GM23338 (cell line): ENCODE results near the gene CACNA1A. TPM values are rescaled to one million over a fixed set of nuclear protein-coding genes. Genes with fewer than 3 reads are reported as not detected.
A peak's percentile ranks its signal among the peaks of the same experiment; 100 is the strongest.

Source experiments
- ATAC-seq: fragments of 200-7000 bp; cut with Tn5 transposase; 3 replicates; pipeline ENCODE4 v1.9.1; 2020
- DNase-seq: peaks from one replicate; pipeline ENCODE4 v3.0.0-alpha.2; 2015; ENCODE audit warnings: low spot score
- H2AFZ ChIP-seq: fragments of 200-600 bp; sonication (generic); 2 replicates; pipeline ENCODE4 v1.8.0; 2016; ENCODE audit warnings: antibody characterized with exemption, mild to moderate bottlenecking, moderate library complexity
- H3F3A ChIP-seq: fragments of 200-600 bp; sonication (generic); replicated peaks from 2 replicates; pipeline ENCODE4 v1.8.0; 2017; ENCODE audit warnings: antibody characterized with exemption, mixed run types, low read depth
- H3K27ac ChIP-seq: fragments of 200-600 bp; sonication (generic); 2 replicates; pipeline ENCODE4 v1.6.1; 2016; ENCODE audit warnings: low read depth
- H3K27me3 ChIP-seq: fragments of 200-600 bp; sonication (generic); 2 replicates; pipeline ENCODE4 v1.8.0; 2016; ENCODE audit warnings: mild to moderate bottlenecking, mixed run types, moderate library complexity; ENCODE audit not compliant: insufficient read depth
- H3K36me3 ChIP-seq: fragments of 200-600 bp; sonication (generic); 2 replicates; pipeline ENCODE4 v1.8.0; 2016; ENCODE audit warnings: mild to moderate bottlenecking; ENCODE audit not compliant: insufficient read depth
- H3K4me1 ChIP-seq: fragments of 200-600 bp; sonication (generic); 2 replicates; pipeline ENCODE4 v1.8.0; 2016; ENCODE audit warnings: mild to moderate bottlenecking, moderate library complexity; ENCODE audit not compliant: insufficient read depth
- H3K4me2 ChIP-seq: fragments of 200-600 bp; sonication (generic); 2 replicates; pipeline ENCODE4 v1.7.1; 2017; ENCODE audit warnings: mixed run types
- H3K4me3 ChIP-seq: fragments of 200-600 bp; sonication (generic); 2 replicates; pipeline ENCODE4 v1.6.1; 2016; ENCODE audit warnings: mixed run types
- H3K79me2 ChIP-seq: fragments of 200-600 bp; sonication (generic); replicated peaks from 2 replicates; pipeline ENCODE4 v1.8.0; 2017; ENCODE audit warnings: mild to moderate bottlenecking; ENCODE audit not compliant: insufficient read depth
- H3K9me2 ChIP-seq: fragments of 200-600 bp; sonication (generic); 2 replicates; pipeline ENCODE4 v1.8.0; 2017; ENCODE audit not compliant: insufficient read depth
- H4K20me1 ChIP-seq: fragments of 200-600 bp; sonication (generic); replicated peaks from 2 replicates; pipeline ENCODE4 v1.8.0; 2017; ENCODE audit warnings: mild to moderate bottlenecking; ENCODE audit not compliant: insufficient read depth
- H3K27ac Mint-ChIP-seq: 2 replicates; pipeline ENCODE4 v1.8.0; 2020; ENCODE audit warnings: inconsistent platforms, mild to moderate bottlenecking, moderate library complexity, mixed read lengths
- H3K27me3 Mint-ChIP-seq: 3 replicates; pipeline ENCODE4 v1.8.0; 2022; ENCODE audit warnings: low read depth, mild to moderate bottlenecking, moderate library complexity, mixed read lengths, inconsistent platforms; ENCODE audit not compliant: insufficient read depth, poor library complexity
- H3K36me3 Mint-ChIP-seq: 3 replicates; pipeline ENCODE4 v1.8.0; 2021; ENCODE audit warnings: low read depth, mild to moderate bottlenecking, inconsistent platforms, moderate library complexity, mixed read lengths
- H3K4me1 Mint-ChIP-seq: 3 replicates; pipeline ENCODE4 v1.8.0; 2020; ENCODE audit warnings: mild to moderate bottlenecking, inconsistent platforms, mixed read lengths
- H3K4me3 Mint-ChIP-seq: 3 replicates; pipeline ENCODE4 v1.8.0; 2021; ENCODE audit warnings: moderate library complexity, mild to moderate bottlenecking, inconsistent platforms, mixed read lengths
- H3K9me3 Mint-ChIP-seq: 3 replicates; pipeline ENCODE4 v1.8.0; 2020; ENCODE audit warnings: moderate library complexity, mild to moderate bottlenecking, inconsistent platforms, mixed read lengths
- CREB1 ChIP-seq: fragments of 250-450 bp; sonication (Bioruptor Pico); IDR thresholded peaks from 2 replicates; pipeline ENCODE4 v1.5.0; 2020; ENCODE audit warnings: low read depth, mild to moderate bottlenecking, moderate library complexity
- EZH2 ChIP-seq: fragments of 200-600 bp; sonication (generic); IDR thresholded peaks from one replicate; pipeline ENCODE4 v1.8.0; 2017; ENCODE audit warnings: antibody characterized with exemption, mild to moderate bottlenecking, low read depth; ENCODE audit not compliant: unreplicated experiment
- EZH2phosphoT487 ChIP-seq: fragments of 200-600 bp; sonication (generic); IDR thresholded peaks from one replicate; pipeline ENCODE4 v1.8.1; 2018; ENCODE audit warnings: antibody characterized with exemption; ENCODE audit not compliant: unreplicated experiment
- JUNB ChIP-seq: IDR thresholded peaks from one replicate; pipeline ENCODE4 v1.6.1; 2016; ENCODE audit warnings: antibody characterized with exemption; ENCODE audit not compliant: unreplicated experiment
- NANOG ChIP-seq: IDR thresholded peaks from 2 replicates; pipeline ENCODE4 v1.6.1; 2016; ENCODE audit warnings: antibody characterized with exemption, borderline replicate concordance
- POLR2AphosphoS5 ChIP-seq: IDR thresholded peaks from 2 replicates; pipeline ENCODE4 v1.6.1; 2016; ENCODE audit warnings: antibody characterized with exemption, low read depth
- STAT1 ChIP-seq: IDR thresholded peaks from one replicate; pipeline ENCODE4 v1.6.1; 2016; ENCODE audit warnings: antibody characterized with exemption; ENCODE audit not compliant: unreplicated experiment
- ZNF114 ChIP-seq: fragments of 250-450 bp; sonication (Bioruptor Pico); IDR thresholded peaks from 2 replicates; pipeline ENCODE4 v1.5.0; 2020; ENCODE audit warnings: mild to moderate bottlenecking, moderate library complexity
- ZNF331 ChIP-seq: fragments of 250-450 bp; sonication (Bioruptor Pico); IDR thresholded peaks from 2 replicates; pipeline ENCODE4 v1.5.0; 2020; ENCODE audit warnings: low read depth, mild to moderate bottlenecking, moderate library complexity
- polyA plus RNA-seq: library from polyadenylated mRNA; unstranded; fragments of >200 nt; fragmentation: Nextera tagmentation; extraction: Ambion mirVana; gene quantifications from 2 replicates; pipeline ENCODE4 v1.2.1, GENCODE V29; 2016
- total RNA-seq: library from RNA; depleted of rRNA; stranded (reverse); fragments of >200 nt; shearing (Covaris generic); gene quantifications from 2 replicates; pipeline ENCODE4 v1.2.3, GENCODE V29; 2014
- TF ChIP-seq, protein P1 (sequence below): fragments of 250-450 bp; sonication (Bioruptor Pico); IDR thresholded peaks from 2 replicates; pipeline ENCODE4 v1.5.0; 2020; ENCODE audit warnings: mild to moderate bottlenecking, moderate library complexity
- TF ChIP-seq, protein P2 (sequence below): IDR thresholded peaks from 2 replicates; pipeline ENCODE4 v1.6.1; 2016; ENCODE audit warnings: antibody characterized with exemption
- TF ChIP-seq, protein P3 (sequence below), 2 experiments: fragments of 200-600 bp in 1 of 2; sonication (generic) in 1 of 2; conservative IDR thresholded peaks; 2 replicates each; pipeline versions ENCODE4 v1.5.1 to v1.6.1; 2016 to 2017; ENCODE audit warnings: antibody characterized with exemption in 2 of 2, low read depth in 2 of 2, mild to moderate bottlenecking in 2 of 2, moderate library complexity in 1 of 2
- TF ChIP-seq, protein P4 (sequence below): IDR thresholded peaks from one replicate; pipeline ENCODE4 v1.6.1; 2018; ENCODE audit warnings: antibody characterized with exemption; ENCODE audit not compliant: unreplicated experiment

The CACNA1A gene
- total and polyA plus RNA-seq, 2 experiments from 2014 or later = 7.4 to 20.3 TPM

DNA sequence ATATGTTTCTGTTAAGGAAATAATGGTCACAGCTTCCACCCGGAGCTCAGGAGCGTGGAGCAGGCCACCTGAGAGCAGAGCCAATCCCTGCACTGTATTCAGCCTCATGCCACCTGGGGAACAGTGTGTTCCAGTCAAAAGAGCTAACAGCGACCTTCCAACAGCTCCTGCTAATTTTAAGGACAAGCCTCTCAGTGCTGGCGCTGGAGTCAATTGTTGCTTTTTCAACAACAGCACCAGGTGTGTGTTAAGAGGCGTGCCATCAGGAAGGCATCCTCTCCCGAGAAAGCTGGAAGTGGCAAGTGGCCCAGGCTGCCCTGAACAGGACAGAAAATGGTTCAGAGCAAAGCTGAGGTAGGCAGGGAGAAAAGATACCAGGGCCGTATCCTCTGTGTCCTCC is 102.0 kb downstream of the CACNA1A start:
- Mint-ChIP-seq H3K9me3 (peaks cover 4% of the 10 kb centered on the region; the same call in 1 of the 3 replicates), H3K27me3 (no peaks in the 10 kb centered on the region), H3K4me3 (no peak overlapping the region), H3K4me1 (peaks cover 6% of the 10 kb centered on the region), H3K27ac (no peak overlapping the region), H3K36me3 (peaks cover 10% of the 10 kb centered on the region; the same call in 2 of the 3 replicates)
- no peak overlapping the region for H3K4me3 ChIP-seq
- no peak overlapping the region for H3K4me2 ChIP-seq
- no peaks in the 10 kb centered on the region for H3K36me3 ChIP-seq
- H3K27me3 ChIP-seq = no peaks in the 10 kb centered on the region
- no peaks in the 10 kb centered on the region; the same call in 1 of the 2 replicates for H4K20me1 ChIP-seq
- no peak overlapping the region for H2AFZ ChIP-seq
- H3K9me2 ChIP-seq = no peaks in the 10 kb centered on the region
- ATAC-seq (peak; percentile 34; the same call in 1 of the 3 replicates), DNase-seq (no peak)
- H3K27ac ChIP-seq = no peak overlapping the region
- H3K4me1 ChIP-seq = peaks cover 2% of the 10 kb centered on the region; the same call in 1 of the 2 replicates
- TF ChIP-seq ZNF114 (CRISPR knock-in tag) (no peak), CREB1 (CRISPR knock-in tag) (no peak), STAT1 (no peak), ZNF331 (CRISPR knock-in tag) (no peak), EZH2 (no peak), NANOG (no peak), EZH2phosphoT487 (no peak), JUNB (no peak), POLR2AphosphoS5 (no peak)
- TF ChIP-seq, protein P1, sequence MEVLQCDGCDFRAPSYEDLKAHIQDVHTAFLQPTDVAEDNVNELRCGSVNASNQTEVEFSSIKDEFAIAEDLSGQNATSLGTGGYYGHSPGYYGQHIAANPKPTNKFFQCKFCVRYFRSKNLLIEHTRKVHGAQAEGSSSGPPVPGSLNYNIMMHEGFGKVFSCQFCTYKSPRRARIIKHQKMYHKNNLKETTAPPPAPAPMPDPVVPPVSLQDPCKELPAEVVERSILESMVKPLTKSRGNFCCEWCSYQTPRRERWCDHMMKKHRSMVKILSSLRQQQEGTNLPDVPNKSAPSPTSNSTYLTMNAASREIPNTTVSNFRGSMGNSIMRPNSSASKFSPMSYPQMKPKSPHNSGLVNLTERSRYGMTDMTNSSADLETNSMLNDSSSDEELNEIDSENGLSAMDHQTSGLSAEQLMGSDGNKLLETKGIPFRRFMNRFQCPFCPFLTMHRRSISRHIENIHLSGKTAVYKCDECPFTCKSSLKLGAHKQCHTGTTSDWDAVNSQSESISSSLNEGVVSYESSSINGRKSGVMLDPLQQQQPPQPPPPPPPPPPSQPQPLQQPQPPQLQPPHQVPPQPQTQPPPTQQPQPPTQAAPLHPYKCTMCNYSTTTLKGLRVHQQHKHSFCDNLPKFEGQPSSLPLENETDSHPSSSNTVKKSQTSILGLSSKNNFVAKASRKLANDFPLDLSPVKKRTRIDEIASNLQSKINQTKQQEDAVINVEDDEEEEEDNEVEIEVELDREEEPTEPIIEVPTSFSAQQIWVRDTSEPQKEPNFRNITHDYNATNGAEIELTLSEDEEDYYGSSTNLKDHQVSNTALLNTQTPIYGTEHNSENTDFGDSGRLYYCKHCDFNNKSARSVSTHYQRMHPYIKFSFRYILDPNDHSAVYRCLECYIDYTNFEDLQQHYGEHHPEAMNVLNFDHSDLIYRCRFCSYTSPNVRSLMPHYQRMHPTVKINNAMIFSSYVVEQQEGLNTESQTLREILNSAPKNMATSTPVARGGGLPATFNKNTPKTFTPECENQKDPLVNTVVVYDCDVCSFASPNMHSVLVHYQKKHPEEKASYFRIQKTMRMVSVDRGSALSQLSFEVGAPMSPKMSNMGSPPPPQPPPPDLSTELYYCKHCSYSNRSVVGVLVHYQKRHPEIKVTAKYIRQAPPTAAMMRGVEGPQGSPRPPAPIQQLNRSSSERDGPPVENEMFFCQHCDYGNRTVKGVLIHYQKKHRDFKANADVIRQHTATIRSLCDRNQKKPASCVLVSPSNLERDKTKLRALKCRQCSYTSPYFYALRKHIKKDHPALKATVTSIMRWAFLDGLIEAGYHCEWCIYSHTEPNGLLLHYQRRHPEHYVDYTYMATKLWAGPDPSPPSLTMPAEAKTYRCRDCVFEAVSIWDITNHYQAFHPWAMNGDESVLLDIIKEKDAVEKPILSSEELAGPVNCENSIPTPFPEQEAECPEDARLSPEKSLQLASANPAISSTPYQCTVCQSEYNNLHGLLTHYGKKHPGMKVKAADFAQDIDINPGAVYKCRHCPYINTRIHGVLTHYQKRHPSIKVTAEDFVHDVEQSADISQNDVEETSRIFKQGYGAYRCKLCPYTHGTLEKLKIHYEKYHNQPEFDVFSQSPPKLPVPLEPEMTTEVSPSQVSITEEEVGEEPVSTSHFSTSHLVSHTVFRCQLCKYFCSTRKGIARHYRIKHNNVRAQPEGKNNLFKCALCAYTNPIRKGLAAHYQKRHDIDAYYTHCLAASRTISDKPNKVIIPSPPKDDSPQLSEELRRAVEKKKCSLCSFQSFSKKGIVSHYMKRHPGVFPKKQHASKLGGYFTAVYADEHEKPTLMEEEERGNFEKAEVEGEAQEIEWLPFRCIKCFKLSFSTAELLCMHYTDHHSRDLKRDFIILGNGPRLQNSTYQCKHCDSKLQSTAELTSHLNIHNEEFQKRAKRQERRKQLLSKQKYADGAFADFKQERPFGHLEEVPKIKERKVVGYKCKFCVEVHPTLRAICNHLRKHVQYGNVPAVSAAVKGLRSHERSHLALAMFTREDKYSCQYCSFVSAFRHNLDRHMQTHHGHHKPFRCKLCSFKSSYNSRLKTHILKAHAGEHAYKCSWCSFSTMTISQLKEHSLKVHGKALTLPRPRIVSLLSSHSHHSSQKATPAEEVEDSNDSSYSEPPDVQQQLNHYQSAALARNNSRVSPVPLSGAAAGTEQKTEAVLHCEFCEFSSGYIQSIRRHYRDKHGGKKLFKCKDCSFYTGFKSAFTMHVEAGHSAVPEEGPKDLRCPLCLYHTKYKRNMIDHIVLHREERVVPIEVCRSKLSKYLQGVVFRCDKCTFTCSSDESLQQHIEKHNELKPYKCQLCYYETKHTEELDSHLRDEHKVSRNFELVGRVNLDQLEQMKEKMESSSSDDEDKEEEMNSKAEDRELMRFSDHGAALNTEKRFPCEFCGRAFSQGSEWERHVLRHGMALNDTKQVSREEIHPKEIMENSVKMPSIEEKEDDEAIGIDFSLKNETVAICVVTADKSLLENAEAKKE (CRISPR knock-in tag) = no peak
- TF ChIP-seq, protein P2, sequence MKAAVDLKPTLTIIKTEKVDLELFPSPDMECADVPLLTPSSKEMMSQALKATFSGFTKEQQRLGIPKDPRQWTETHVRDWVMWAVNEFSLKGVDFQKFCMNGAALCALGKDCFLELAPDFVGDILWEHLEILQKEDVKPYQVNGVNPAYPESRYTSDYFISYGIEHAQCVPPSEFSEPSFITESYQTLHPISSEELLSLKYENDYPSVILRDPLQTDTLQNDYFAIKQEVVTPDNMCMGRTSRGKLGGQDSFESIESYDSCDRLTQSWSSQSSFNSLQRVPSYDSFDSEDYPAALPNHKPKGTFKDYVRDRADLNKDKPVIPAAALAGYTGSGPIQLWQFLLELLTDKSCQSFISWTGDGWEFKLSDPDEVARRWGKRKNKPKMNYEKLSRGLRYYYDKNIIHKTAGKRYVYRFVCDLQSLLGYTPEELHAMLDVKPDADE = no peak
- TF ChIP-seq, protein P3, sequence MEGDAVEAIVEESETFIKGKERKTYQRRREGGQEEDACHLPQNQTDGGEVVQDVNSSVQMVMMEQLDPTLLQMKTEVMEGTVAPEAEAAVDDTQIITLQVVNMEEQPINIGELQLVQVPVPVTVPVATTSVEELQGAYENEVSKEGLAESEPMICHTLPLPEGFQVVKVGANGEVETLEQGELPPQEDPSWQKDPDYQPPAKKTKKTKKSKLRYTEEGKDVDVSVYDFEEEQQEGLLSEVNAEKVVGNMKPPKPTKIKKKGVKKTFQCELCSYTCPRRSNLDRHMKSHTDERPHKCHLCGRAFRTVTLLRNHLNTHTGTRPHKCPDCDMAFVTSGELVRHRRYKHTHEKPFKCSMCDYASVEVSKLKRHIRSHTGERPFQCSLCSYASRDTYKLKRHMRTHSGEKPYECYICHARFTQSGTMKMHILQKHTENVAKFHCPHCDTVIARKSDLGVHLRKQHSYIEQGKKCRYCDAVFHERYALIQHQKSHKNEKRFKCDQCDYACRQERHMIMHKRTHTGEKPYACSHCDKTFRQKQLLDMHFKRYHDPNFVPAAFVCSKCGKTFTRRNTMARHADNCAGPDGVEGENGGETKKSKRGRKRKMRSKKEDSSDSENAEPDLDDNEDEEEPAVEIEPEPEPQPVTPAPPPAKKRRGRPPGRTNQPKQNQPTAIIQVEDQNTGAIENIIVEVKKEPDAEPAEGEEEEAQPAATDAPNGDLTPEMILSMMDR (conservative IDR thresholded peaks at IDR 0.05; ENCODE audit: low read depth in 2 of 2) = no peak
- TF ChIP-seq, protein P4, sequence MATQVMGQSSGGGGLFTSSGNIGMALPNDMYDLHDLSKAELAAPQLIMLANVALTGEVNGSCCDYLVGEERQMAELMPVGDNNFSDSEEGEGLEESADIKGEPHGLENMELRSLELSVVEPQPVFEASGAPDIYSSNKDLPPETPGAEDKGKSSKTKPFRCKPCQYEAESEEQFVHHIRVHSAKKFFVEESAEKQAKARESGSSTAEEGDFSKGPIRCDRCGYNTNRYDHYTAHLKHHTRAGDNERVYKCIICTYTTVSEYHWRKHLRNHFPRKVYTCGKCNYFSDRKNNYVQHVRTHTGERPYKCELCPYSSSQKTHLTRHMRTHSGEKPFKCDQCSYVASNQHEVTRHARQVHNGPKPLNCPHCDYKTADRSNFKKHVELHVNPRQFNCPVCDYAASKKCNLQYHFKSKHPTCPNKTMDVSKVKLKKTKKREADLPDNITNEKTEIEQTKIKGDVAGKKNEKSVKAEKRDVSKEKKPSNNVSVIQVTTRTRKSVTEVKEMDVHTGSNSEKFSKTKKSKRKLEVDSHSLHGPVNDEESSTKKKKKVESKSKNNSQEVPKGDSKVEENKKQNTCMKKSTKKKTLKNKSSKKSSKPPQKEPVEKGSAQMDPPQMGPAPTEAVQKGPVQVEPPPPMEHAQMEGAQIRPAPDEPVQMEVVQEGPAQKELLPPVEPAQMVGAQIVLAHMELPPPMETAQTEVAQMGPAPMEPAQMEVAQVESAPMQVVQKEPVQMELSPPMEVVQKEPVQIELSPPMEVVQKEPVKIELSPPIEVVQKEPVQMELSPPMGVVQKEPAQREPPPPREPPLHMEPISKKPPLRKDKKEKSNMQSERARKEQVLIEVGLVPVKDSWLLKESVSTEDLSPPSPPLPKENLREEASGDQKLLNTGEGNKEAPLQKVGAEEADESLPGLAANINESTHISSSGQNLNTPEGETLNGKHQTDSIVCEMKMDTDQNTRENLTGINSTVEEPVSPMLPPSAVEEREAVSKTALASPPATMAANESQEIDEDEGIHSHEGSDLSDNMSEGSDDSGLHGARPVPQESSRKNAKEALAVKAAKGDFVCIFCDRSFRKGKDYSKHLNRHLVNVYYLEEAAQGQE = no peak
- no peaks in the 10 kb centered on the region for H3K79me2 ChIP-seq
- H3F3A ChIP-seq = no peaks in the 10 kb centered on the region
